Neural cell (in vitro differentiated cells): ENCODE data around the gene FHIT.

Source experiments
- CTCF ChIP-seq: fragments of 450-650 bp; IDR thresholded peaks from 2 replicates; pipeline ENCODE4 v1.5.1; 2014; ENCODE audit warnings: antibody characterized with exemption, mild to moderate bottlenecking, moderate library complexity; ENCODE audit not compliant: poor library complexity, severe bottlenecking
- POLR2AphosphoS5 ChIP-seq: IDR thresholded peaks from 2 replicates; pipeline ENCODE4 v1.6.1; 2012
- TF ChIP-seq, protein P1 (sequence below): IDR thresholded peaks from 2 replicates; pipeline ENCODE4 v1.6.1; 2012; ENCODE audit warnings: borderline replicate concordance

GRCh38 chr3:60240492-60240891 lies 1010.8 kb downstream of the FHIT start:
- TF ChIP-seq CTCF (no peak), POLR2AphosphoS5 (no peak)
- TF ChIP-seq, protein P1, sequence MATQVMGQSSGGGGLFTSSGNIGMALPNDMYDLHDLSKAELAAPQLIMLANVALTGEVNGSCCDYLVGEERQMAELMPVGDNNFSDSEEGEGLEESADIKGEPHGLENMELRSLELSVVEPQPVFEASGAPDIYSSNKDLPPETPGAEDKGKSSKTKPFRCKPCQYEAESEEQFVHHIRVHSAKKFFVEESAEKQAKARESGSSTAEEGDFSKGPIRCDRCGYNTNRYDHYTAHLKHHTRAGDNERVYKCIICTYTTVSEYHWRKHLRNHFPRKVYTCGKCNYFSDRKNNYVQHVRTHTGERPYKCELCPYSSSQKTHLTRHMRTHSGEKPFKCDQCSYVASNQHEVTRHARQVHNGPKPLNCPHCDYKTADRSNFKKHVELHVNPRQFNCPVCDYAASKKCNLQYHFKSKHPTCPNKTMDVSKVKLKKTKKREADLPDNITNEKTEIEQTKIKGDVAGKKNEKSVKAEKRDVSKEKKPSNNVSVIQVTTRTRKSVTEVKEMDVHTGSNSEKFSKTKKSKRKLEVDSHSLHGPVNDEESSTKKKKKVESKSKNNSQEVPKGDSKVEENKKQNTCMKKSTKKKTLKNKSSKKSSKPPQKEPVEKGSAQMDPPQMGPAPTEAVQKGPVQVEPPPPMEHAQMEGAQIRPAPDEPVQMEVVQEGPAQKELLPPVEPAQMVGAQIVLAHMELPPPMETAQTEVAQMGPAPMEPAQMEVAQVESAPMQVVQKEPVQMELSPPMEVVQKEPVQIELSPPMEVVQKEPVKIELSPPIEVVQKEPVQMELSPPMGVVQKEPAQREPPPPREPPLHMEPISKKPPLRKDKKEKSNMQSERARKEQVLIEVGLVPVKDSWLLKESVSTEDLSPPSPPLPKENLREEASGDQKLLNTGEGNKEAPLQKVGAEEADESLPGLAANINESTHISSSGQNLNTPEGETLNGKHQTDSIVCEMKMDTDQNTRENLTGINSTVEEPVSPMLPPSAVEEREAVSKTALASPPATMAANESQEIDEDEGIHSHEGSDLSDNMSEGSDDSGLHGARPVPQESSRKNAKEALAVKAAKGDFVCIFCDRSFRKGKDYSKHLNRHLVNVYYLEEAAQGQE, result no peak
